ENCODE data around the gene TMEM94.

TMEM94 gene

DNA sequence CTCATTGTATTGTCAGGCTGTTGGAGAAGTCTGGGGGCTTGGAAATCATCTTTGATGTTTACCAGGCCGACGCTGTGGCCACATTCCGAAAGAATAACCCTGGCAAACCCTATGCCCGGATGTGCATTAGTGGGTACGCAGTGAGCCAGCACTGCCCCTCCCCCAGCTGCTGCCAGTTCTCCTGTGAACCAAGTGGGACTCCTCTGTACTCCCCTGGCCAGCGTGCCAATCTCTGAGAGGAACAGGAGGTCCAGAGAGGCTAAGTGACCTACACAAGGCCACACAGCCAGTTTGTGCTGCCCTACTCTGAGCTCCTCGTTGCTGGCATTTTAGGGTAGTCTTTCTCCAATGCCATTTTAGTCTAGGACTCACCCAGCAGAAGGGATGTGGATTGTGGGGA, 67.2 kb downstream of the TMEM94 start:
- H3K4me3 ChIP-seq (ENCODE audit: low read depth, low read length) = no peak overlapping the region
- H3K9ac ChIP-seq = no peak overlapping the region
- no peak overlapping the region for H2AFZ ChIP-seq
- no peaks in the 10 kb centered on the region for H3K36me3 ChIP-seq (ENCODE audit: control insufficient read depth, insufficient read depth, low read length)
- no peak overlapping the region for H3K27ac ChIP-seq
- TF ChIP-seq, protein P1, sequence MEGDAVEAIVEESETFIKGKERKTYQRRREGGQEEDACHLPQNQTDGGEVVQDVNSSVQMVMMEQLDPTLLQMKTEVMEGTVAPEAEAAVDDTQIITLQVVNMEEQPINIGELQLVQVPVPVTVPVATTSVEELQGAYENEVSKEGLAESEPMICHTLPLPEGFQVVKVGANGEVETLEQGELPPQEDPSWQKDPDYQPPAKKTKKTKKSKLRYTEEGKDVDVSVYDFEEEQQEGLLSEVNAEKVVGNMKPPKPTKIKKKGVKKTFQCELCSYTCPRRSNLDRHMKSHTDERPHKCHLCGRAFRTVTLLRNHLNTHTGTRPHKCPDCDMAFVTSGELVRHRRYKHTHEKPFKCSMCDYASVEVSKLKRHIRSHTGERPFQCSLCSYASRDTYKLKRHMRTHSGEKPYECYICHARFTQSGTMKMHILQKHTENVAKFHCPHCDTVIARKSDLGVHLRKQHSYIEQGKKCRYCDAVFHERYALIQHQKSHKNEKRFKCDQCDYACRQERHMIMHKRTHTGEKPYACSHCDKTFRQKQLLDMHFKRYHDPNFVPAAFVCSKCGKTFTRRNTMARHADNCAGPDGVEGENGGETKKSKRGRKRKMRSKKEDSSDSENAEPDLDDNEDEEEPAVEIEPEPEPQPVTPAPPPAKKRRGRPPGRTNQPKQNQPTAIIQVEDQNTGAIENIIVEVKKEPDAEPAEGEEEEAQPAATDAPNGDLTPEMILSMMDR (IDR thresholded peaks at IDR 0.05) = no peak
- no peaks in the 10 kb centered on the region for H3K27me3 ChIP-seq (ENCODE audit: control insufficient read depth, insufficient read depth, low read length)
- H3K4me2 ChIP-seq (ENCODE audit: low read length) = no peak overlapping the region
- H3K4me1 ChIP-seq = no peaks in the 10 kb centered on the region
- no peaks in the 10 kb centered on the region for H3K9me3 ChIP-seq (ENCODE audit: control insufficient read depth, low read length)
- peaks cover 6% of the 10 kb centered on the region for H3K79me2 ChIP-seq

DNA sequence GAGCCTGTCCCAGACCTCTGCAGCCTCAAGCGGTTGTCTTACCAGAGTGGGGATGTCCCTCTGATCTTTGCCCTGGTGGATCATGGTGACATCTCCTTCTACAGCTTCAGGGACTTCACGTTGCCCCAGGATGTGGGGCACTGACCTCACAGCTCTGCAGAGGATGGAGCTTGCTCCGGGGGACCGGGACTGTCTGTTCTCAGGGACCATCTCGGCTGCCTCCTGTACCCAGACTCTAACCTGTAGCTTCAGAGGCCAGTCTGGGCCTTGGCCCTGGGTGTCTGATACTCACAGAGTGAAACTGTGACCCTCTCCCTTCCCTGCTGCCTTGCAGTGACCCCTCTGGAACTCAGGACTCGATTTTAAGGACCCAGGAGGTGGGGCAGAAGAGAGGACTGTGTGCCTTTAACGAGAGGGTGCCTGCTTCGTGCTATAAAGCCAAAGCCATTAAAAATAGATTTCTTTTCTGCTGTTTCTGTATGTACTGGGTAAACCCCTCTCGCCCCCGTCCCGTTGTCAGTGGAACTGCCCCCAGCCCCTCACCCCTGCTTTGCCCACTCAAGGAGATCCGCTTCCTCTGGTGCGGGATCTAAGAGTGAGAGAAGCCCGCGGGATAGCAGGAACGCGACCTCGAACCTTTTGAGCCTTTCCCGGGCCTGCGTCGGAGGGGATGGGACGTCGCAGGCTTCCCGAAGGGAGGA, 68.0 kb downstream of the TMEM94 start:
- H2AFZ ChIP-seq = peak overlapping the region; percentile 90
- H3K27ac ChIP-seq = peak overlapping the region; percentile 77
- peak overlapping the region; percentile 82 for H3K4me3 ChIP-seq (ENCODE audit: low read depth, low read length)
- no peaks in the 10 kb centered on the region for H3K36me3 ChIP-seq (ENCODE audit: control insufficient read depth, insufficient read depth, low read length)
- peak overlapping the region; percentile 58 for H3K9ac ChIP-seq
- H3K4me2 ChIP-seq (ENCODE audit: low read length) = peak overlapping the region; percentile 98
- no peaks in the 10 kb centered on the region for H3K4me1 ChIP-seq
- no peaks in the 10 kb centered on the region for H3K27me3 ChIP-seq (ENCODE audit: control insufficient read depth, insufficient read depth, low read length)
- H3K79me2 ChIP-seq = peaks cover 12% of the 10 kb centered on the region
- TF ChIP-seq, protein P1 (IDR thresholded peaks at IDR 0.05) = no peak
- no peaks in the 10 kb centered on the region for H3K9me3 ChIP-seq (ENCODE audit: control insufficient read depth, low read length)

DNA sequence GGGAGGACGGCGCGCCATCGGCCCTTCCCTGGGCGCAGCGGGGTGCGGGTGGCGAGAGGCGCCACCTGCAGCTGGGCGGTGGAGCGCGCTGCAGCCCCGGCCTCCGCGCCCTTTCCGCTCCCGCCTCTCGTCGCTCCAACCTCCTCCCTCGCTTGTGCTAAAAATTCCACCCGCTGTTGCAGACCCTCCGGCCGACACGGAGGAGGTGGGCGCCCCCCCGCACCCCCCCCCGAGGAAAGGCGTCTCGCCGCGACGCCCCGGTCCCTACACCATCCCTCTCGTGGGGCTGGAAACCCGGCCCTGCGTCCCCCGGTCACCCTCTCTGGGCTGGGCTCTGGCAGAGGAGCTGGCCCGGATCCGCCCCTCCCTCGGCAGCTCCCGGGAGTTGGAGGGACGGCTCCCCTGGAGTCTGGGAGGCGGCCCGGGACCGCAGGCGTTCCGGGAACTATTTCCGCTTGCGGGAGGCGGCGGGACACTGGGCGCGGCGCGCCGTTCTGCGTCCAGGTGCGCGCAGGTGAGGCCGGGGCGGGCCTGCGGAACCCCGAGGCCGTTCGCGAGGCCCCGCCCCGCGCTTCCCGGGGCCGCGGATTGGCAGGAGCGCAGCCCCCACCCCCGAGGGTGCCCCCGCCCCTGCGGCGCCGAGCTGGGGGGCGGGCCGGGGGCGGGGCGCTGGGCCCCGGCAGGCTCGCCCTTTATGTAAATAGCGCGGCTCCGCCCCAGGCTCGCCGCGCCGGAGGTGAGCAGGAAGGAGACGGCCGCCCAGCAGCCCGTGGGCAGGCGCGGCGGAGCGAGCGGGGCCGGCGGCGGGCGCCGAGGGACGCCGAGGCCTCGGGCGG, 68.8 kb downstream of the TMEM94 start, which contains the start of gene LLGL2:
LLGL2 (plus strand) TSS at position 728 of the 836 bp plus-strand sequence. CDS start 17,730 bp downstream, outside the sequence.
- TF ChIP-seq, protein P1 (IDR thresholded peaks at IDR 0.05) = peak; percentile 65
- peaks cover 15% of the 10 kb centered on the region for H3K79me2 ChIP-seq
- H3K4me3 ChIP-seq (ENCODE audit: low read depth, low read length) = peak within 1 kb of the TSS; percentile 82
- H3K4me1 ChIP-seq = no peaks in the 10 kb centered on the region
- H3K36me3 ChIP-seq (ENCODE audit: control insufficient read depth, insufficient read depth, low read length) = no peaks in the 10 kb centered on the region
- peak within 1 kb of the TSS; percentile 90 for H2AFZ ChIP-seq
- no peaks in the 10 kb centered on the region for H3K9me3 ChIP-seq (ENCODE audit: control insufficient read depth, low read length)
- H3K27ac ChIP-seq = peak within 1 kb of the TSS; percentile 77
- H3K9ac ChIP-seq = peak within 1 kb of the TSS; percentile 58
- peak within 1 kb of the TSS; percentile 98 for H3K4me2 ChIP-seq (ENCODE audit: low read length)
- H3K27me3 ChIP-seq (ENCODE audit: control insufficient read depth, insufficient read depth, low read length) = no peaks in the 10 kb centered on the region

DNA sequence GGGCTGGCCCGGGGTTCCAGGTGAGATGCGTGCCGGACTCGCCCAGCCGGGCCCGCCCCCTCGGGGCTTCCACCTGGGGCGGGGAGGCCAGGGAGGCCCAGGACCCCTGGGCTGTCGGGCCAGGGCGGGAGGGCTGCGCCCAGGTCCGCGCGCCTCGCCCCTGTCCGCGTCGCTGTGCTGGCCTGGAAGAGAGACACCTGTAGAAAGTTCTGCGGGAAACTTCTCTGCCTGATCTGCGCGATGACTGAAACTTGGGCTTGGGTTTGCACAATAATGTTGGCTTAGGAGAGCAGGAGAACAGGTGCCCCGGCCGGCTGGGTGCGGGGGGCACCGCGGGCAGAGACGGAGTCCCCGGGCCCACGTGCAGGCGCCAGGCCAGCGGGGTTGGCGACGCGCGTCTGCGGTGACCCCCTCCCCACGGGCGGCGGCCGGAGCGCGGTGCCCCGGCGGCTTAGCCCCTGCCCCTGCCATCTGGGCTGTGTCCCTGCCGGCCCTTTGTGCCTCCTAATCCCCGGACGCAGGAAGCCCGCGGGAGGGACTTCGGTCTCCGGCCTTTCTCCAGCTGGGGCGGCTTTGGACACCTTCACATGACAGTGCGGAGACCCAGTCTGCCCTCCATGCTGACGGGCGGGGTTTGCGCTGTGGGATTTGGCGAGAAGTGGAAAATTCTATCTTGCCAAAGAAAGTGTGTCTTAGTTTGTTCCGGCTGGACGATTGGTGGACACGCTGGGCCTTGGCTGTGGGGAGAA, 69.5 kb downstream of the TMEM94 start:
- H3K27me3 ChIP-seq (ENCODE audit: control insufficient read depth, insufficient read depth, low read length) = no peaks in the 10 kb centered on the region
- no peaks in the 10 kb centered on the region for H3K9me3 ChIP-seq (ENCODE audit: control insufficient read depth, low read length)
- peak overlapping the region; percentile 48 for H3K27ac ChIP-seq
- H3K4me3 ChIP-seq (ENCODE audit: low read depth, low read length) = peak overlapping the region; percentile 58
- H2AFZ ChIP-seq = peak overlapping the region; percentile 85
- H3K4me2 ChIP-seq (ENCODE audit: low read length) = peak overlapping the region; percentile 81
- H3K4me1 ChIP-seq = no peaks in the 10 kb centered on the region
- no peaks in the 10 kb centered on the region for H3K36me3 ChIP-seq (ENCODE audit: control insufficient read depth, insufficient read depth, low read length)
- H3K9ac ChIP-seq = peak overlapping the region; percentile 35
- H3K79me2 ChIP-seq = peaks cover 19% of the 10 kb centered on the region
- TF ChIP-seq, protein P1 (IDR thresholded peaks at IDR 0.05) = no peak
